Heart left ventricle (tissue), 13 donors: ENCODE measurements around the gene PEAK1.

Experiments
- CTCF ChIP-seq, 12 donors: fragments of 200-600 bp; sonication (generic) in 4 of 12; IDR thresholded peaks; one replicate each; pipeline versions ENCODE4 v1.5.0 to v1.8.0; 2018 to 2022; ENCODE audit warnings: antibody characterized with exemption in 12 of 12, mild to moderate bottlenecking in 5 of 12
- POLR2A ChIP-seq, 2 donors: fragments of 450-650 bp; IDR thresholded peaks; one replicate each; pipeline ENCODE4 v1.6.1; 2017; ENCODE audit warnings: antibody characterized with exemption in 2 of 2, mild to moderate bottlenecking in 2 of 2, moderate library complexity in 2 of 2
- donor health status: ischemic (EF 13 %, LVEDD 7.1; RV severe dilation, severe dysfunction).
- donor health status: DM: no; HTN: yes; CAD: no.
- donor health status: DM: no; HTN: no; CAD: no.
- donor health status: ischemic (EF 25% LVEDD 6.9; RV normal size, moderate dysfunction).
- donor health status: ischemic (EF 25% LVEDD 5.7; RV mildly dilated, moderate dysfunction).
- donor health status: ischemic (EF 35%, LVEDD 5.7; RV mildly dilated, moderate dysfunction).
- donor health status: nonischemic (EF 11% LVEDD 7.7; RV severe dilation, severe dysfunction).
- donor health status: DM: yes; HTN: yes; CAD: no.
- donor health status: PGD.
- donor health status: ischemic (EF 29% LVEDD 5.4; RV normal size, mild dysfunction).
- donor health status: nonischemic (EF 23%, LVEDD 6.1; RV moderate dilation, normal function).

- TF ChIP-seq CTCF (IDR thresholded peaks at IDR 0.05) (no peak), POLR2A (IDR thresholded peaks at IDR 0.05) (no peak)
These were observed 239.1 kb downstream of the PEAK1 start for GRCh38 chr15:77180757-77181156.
